IgD-negative memory B cell (primary cell): ENCODE measurements around the gene PUSL1. TPM values are rescaled to one million over a fixed set of nuclear protein-coding genes. Genes with fewer than 3 reads are reported as not detected.
A peak's percentile ranks its signal among the peaks of the same experiment; 100 is the strongest.

Experiments used
- H3K27ac Mint-ChIP-seq, 3 donors: one replicate each; pipeline ENCODE4 v1.8.0; 2020 to 2022; ENCODE audit warnings: mild to moderate bottlenecking in 3 of 3, mixed read lengths in 3 of 3, moderate library complexity in 1 of 3
- H3K27me3 Mint-ChIP-seq: one replicate; pipeline ENCODE4 v1.8.0; 2021; ENCODE audit warnings: mixed read lengths
- H3K36me3 Mint-ChIP-seq: one replicate; pipeline ENCODE4 v1.8.0; 2020; ENCODE audit warnings: mild to moderate bottlenecking, mixed read lengths
- H3K4me1 Mint-ChIP-seq, 3 donors: one replicate each; pipeline ENCODE4 v1.8.0; 2020 to 2022; ENCODE audit warnings: mixed read lengths in 3 of 3, mild to moderate bottlenecking in 1 of 3
- H3K4me3 Mint-ChIP-seq, 4 donors: one replicate each; pipeline ENCODE4 v1.8.0; 2020 to 2022; ENCODE audit warnings: mild to moderate bottlenecking in 4 of 4, mixed read lengths in 4 of 4, moderate library complexity in 3 of 4
- H3K9me3 Mint-ChIP-seq, 3 donors: one replicate each; pipeline ENCODE4 v1.8.0; 2020 to 2021; ENCODE audit warnings: mixed read lengths in 3 of 3, mild to moderate bottlenecking in 1 of 3
- polyA plus RNA-seq: library from polyadenylated mRNA; unstranded; fragments of 300-500 nt; fragmentation: Illumina TruSeq; gene quantifications from one replicate; pipeline ENCODE4 v1.2.3, GENCODE V29; 2021

The PUSL1 gene
- polyA plus RNA-seq, 1 donor from 2014 or later, result 21.0 TPM

- H3K36me3 Mint-ChIP-seq, result peaks cover 2% of the 10 kb centered on the region
- peak overlapping the region; percentile 88 to 94 (median 91) for H3K4me3 Mint-ChIP-seq
- no peaks in the 10 kb centered on the region for H3K9me3 Mint-ChIP-seq
- H3K4me1 Mint-ChIP-seq, result peaks cover 15 to 26% (median 24%) of the 10 kb centered on the region in 3 donors
- no peaks in the 10 kb centered on the region for H3K27me3 Mint-ChIP-seq
- H3K27ac Mint-ChIP-seq, result peak overlapping the region; percentile 53 to 90 (median 81)
Observed at GRCh38 chr1:1273209-1273511, 35.2 kb upstream of the PUSL1 start.

- Mint-ChIP-seq H3K4me1 (peaks cover 15 to 26% (median 24%) of the 10 kb centered on the region in 3 donors), H3K36me3 (peaks cover 2% of the 10 kb centered on the region), H3K4me3 (peak within 1 kb of the TSS; percentile 88 to 94 (median 91)), H3K9me3 (no peaks in the 10 kb centered on the region), H3K27ac (peak within 1 kb of the TSS; percentile 53 to 90 (median 81)), H3K27me3 (no peaks in the 10 kb centered on the region)
Observed at GRCh38 chr1:1273512-1274298, 34.7 kb upstream of the PUSL1 start, which contains the start of gene UBE2J2. TSS of gene UBE2J2 (minus strand) at chr1:1273854. CDS start at chr1:1267992, 5,862 bp downstream.

GRCh38 chr1:1274299-1274930 lies 34.0 kb upstream of the PUSL1 start:
- Mint-ChIP-seq H3K9me3 (no peaks in the 10 kb centered on the region), H3K4me3 (peak overlapping the region; percentile 67 to 84 (median 76)), H3K36me3 (peaks cover 2% of the 10 kb centered on the region), H3K27me3 (no peaks in the 10 kb centered on the region), H3K27ac (peak overlapping the region in 1 of 3 donors; percentile 59), H3K4me1 (peaks cover 15 to 26% (median 22%) of the 10 kb centered on the region in 3 donors)

GRCh38 chr1:1274931-1275431 lies 33.4 kb upstream of the PUSL1 start:
- Mint-ChIP-seq H3K4me3 (peak overlapping the region; percentile 67 to 84 (median 72)), H3K9me3 (no peaks in the 10 kb centered on the region), H3K36me3 (peaks cover 2% of the 10 kb centered on the region), H3K27ac (peak overlapping the region in 1 of 3 donors; percentile 59), H3K4me1 (peaks cover 12 to 23% (median 19%) of the 10 kb centered on the region in 3 donors), H3K27me3 (no peaks in the 10 kb centered on the region)

- Mint-ChIP-seq H3K9me3 (no peaks in the 10 kb centered on the region), H3K27ac (peak overlapping the region in 1 of 3 donors; percentile 39), H3K27me3 (no peaks in the 10 kb centered on the region), H3K4me1 (peaks cover 10 to 15% (median 12%) of the 10 kb centered on the region in 3 donors), H3K4me3 (peak overlapping the region; percentile 25 to 81 (median 52)), H3K36me3 (peaks cover 2% of the 10 kb centered on the region)
Observed at GRCh38 chr1:1275836-1276235, 32.6 kb upstream of the PUSL1 start.

GRCh38 chr1:1278620-1279019 lies 29.8 kb upstream of the PUSL1 start:
- Mint-ChIP-seq H3K36me3 (peaks cover 2% of the 10 kb centered on the region), H3K4me1 (no peaks in the 10 kb centered on the region), H3K27me3 (no peaks in the 10 kb centered on the region), H3K4me3 (peak overlapping the region in 2 of 4 donors; percentile 48 to 75), H3K27ac (no peak overlapping the region), H3K9me3 (no peaks in the 10 kb centered on the region)

GRCh38 chr1:1279028-1279427 lies 29.4 kb upstream of the PUSL1 start:
- no peaks in the 10 kb centered on the region for H3K9me3 Mint-ChIP-seq
- H3K4me3 Mint-ChIP-seq, result peak overlapping the region in 2 of 4 donors; percentile 48 to 75
- H3K27ac Mint-ChIP-seq, result no peak overlapping the region
- H3K4me1 Mint-ChIP-seq, result no peaks in the 10 kb centered on the region
- no peaks in the 10 kb centered on the region for H3K27me3 Mint-ChIP-seq
- H3K36me3 Mint-ChIP-seq, result peaks cover 2% of the 10 kb centered on the region

GRCh38 chr1:1280782-1281481 lies 27.5 kb upstream of the PUSL1 start:
- H3K9me3 Mint-ChIP-seq, result no peaks in the 10 kb centered on the region
- H3K36me3 Mint-ChIP-seq, result no peaks in the 10 kb centered on the region
- H3K4me3 Mint-ChIP-seq, result no peak overlapping the region
- H3K4me1 Mint-ChIP-seq, result no peaks in the 10 kb centered on the region
- H3K27me3 Mint-ChIP-seq, result no peaks in the 10 kb centered on the region
- no peak overlapping the region for H3K27ac Mint-ChIP-seq

- Mint-ChIP-seq H3K9me3 (no peaks in the 10 kb centered on the region), H3K27ac (no peak overlapping the region), H3K27me3 (no peaks in the 10 kb centered on the region), H3K4me1 (no peaks in the 10 kb centered on the region), H3K36me3 (no peaks in the 10 kb centered on the region), H3K4me3 (no peak overlapping the region)
Observed at GRCh38 chr1:1281533-1282321, 26.7 kb upstream of the PUSL1 start.

- no peaks in the 10 kb centered on the region for H3K36me3 Mint-ChIP-seq
- H3K4me1 Mint-ChIP-seq, result no peaks in the 10 kb centered on the region
- peak overlapping the region in 2 of 3 donors; percentile 47 to 64 for H3K27ac Mint-ChIP-seq
- no peak overlapping the region for H3K4me3 Mint-ChIP-seq
- no peaks in the 10 kb centered on the region for H3K27me3 Mint-ChIP-seq
- H3K9me3 Mint-ChIP-seq, result no peaks in the 10 kb centered on the region
Observed at GRCh38 chr1:1282998-1283397, 25.4 kb upstream of the PUSL1 start.

GRCh38 chr1:1283821-1284220 lies 24.6 kb upstream of the PUSL1 start:
- H3K4me3 Mint-ChIP-seq, result no peak overlapping the region
- H3K9me3 Mint-ChIP-seq, result no peaks in the 10 kb centered on the region
- no peaks in the 10 kb centered on the region for H3K36me3 Mint-ChIP-seq
- H3K27ac Mint-ChIP-seq, result peak overlapping the region in 1 of 3 donors; percentile 64
- H3K4me1 Mint-ChIP-seq, result no peaks in the 10 kb centered on the region
- no peaks in the 10 kb centered on the region for H3K27me3 Mint-ChIP-seq

GRCh38 chr1:1284221-1285101 lies 23.9 kb upstream of the PUSL1 start:
- no peaks in the 10 kb centered on the region for H3K9me3 Mint-ChIP-seq
- no peaks in the 10 kb centered on the region for H3K4me1 Mint-ChIP-seq
- H3K27me3 Mint-ChIP-seq, result no peaks in the 10 kb centered on the region
- H3K4me3 Mint-ChIP-seq, result no peak overlapping the region
- no peaks in the 10 kb centered on the region for H3K36me3 Mint-ChIP-seq
- H3K27ac Mint-ChIP-seq, result no peak overlapping the region

- Mint-ChIP-seq H3K27ac (no peak overlapping the region), H3K9me3 (no peaks in the 10 kb centered on the region), H3K36me3 (no peaks in the 10 kb centered on the region), H3K4me3 (no peak overlapping the region), H3K4me1 (peaks cover 0 to 1% (median 0%) of the 10 kb centered on the region in 3 donors), H3K27me3 (no peaks in the 10 kb centered on the region)
Observed at GRCh38 chr1:1285102-1285571, 23.3 kb upstream of the PUSL1 start.
